ENCODE results near the gene SCAMP2.
"Not testable (repeated sequence)": the region's sequence is repeated elsewhere in the genome, so short reads cannot be mapped to it uniquely, and the experiment has no call there.

SCAMP2 gene

GRCh38 chr15:74890665-74890960 lies 17.4 kb upstream of the SCAMP2 start:
- DNase-seq (ENCODE audit: low read depth), result no peak

- peak; percentile 69 for DNase-seq (ENCODE audit: low read depth)
Observed at GRCh38 chr15:74889883-74890664, 16.9 kb upstream of the SCAMP2 start, which contains the start of gene MPI. MPI (plus strand) TSS chr15:74890042; CDS start chr15:74890074, 32 bp downstream.

- DNase-seq (ENCODE audit: low read depth), result no peak
Observed at GRCh38 chr15:74889390-74889882, 16.3 kb upstream of the SCAMP2 start.

- no peak for DNase-seq (ENCODE audit: low read depth)
Observed at GRCh38 chr15:74888716-74889115, 15.6 kb upstream of the SCAMP2 start.

- not testable (repeated sequence) for DNase-seq (ENCODE audit: low read depth)
Observed at GRCh38 chr15:74887537-74888193, 14.5 kb upstream of the SCAMP2 start.

DNA sequence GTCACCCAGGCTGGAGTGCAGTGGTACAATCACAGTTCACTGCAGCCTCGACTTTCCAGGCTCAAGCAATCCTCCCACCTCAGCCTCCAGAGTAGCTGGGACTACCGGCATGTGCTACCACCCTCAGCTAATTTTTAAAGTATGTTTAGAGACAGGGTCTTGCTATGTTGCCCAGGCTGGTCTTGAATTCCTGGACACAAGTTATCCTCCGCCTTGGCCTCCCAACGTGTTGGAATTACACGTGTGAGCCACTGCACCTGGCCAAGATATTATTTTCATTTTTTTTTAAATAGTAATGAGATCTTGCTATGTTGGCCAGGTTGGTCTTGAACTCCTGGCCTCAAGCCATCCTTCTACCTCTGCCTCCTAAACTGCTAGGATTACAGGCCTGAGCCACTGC lies 12.3 kb upstream of the SCAMP2 start:
- DNase-seq (ENCODE audit: low read depth), result no peak

GRCh38 chr15:74884428-74885223 lies 11.5 kb upstream of the SCAMP2 start:
- no peak for DNase-seq (ENCODE audit: low read depth)

DNA sequence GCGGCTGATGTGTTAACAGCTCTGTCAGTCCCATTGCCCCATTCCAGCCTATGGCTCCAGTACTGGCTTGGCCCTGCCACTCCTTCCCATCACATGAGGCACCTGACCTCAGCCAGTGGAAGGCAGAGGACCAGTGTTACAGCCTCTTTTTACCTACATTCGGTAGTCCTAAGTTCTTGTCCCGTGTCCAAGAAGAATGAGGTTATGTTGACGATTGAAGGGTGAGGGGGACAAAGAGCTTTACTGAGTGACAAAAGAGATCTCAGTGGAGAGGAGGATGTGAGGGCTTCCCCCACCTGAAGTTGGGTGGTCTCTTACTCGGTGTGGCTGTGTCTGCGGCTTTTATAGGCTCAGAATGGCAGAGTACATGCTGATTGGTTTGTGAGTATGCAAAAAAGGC lies 9.4 kb upstream of the SCAMP2 start:
- no peak for DNase-seq (ENCODE audit: low read depth)

DNA sequence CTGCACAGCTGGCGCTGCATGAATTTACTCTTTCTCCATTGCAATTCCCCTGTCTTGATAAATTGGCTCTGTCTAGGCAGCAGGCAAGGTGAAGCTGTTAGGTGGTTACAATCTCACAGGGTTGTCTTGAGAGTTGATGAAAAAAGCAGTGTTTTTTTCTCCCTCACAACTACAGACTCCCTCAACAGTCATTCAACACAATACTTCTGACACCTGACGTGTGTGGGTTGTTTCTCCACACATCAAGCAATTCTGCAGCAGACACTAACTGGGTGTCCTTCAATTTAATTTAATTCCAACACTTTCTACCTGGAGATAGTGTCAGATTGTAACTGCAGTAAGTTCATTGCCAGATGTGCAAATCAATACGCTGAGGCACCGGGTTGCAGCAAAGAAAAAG lies 5.1 kb upstream of the SCAMP2 start:
- DNase-seq (ENCODE audit: low read depth), result no peak

- DNase-seq (ENCODE audit: low read depth), result no peak
Observed at GRCh38 chr15:74873756-74874424, 725 bp upstream of the SCAMP2 start.

GRCh38 chr15:74872702-74873035 lies 496 bp downstream of the SCAMP2 start:
- no peak for DNase-seq (ENCODE audit: low read depth)

GRCh38 chr15:74870436-74871215 lies 2.5 kb downstream of the SCAMP2 start:
- no peak for DNase-seq (ENCODE audit: low read depth)

GRCh38 chr15:74869726-74870407 lies 3.3 kb downstream of the SCAMP2 start:
- DNase-seq (ENCODE audit: low read depth), result no peak

DNA sequence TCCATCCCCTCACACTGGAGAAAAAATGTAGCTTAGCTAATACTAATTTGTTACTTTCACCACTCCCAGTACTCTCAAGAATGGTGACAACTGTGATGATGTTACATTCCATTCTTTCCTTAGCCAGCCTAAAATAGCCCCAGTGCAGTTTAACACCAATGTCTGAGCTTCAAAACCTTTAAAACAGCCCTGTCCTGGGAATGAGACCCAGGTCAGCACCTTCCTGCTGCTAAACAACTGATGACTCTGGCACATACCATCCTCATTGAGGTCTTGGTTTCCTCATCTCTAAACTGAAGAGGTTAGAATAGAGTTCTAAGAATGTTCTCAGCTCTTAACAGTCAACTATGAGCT lies 3.8 kb downstream of the SCAMP2 start:
- no peak for DNase-seq (ENCODE audit: low read depth)

- DNase-seq (ENCODE audit: low read depth), result no peak
Observed at GRCh38 chr15:74868059-74868458, 5.1 kb downstream of the SCAMP2 start.

GRCh38 chr15:74867466-74868038 lies 5.6 kb downstream of the SCAMP2 start:
- DNase-seq (ENCODE audit: low read depth), result no peak

DNA sequence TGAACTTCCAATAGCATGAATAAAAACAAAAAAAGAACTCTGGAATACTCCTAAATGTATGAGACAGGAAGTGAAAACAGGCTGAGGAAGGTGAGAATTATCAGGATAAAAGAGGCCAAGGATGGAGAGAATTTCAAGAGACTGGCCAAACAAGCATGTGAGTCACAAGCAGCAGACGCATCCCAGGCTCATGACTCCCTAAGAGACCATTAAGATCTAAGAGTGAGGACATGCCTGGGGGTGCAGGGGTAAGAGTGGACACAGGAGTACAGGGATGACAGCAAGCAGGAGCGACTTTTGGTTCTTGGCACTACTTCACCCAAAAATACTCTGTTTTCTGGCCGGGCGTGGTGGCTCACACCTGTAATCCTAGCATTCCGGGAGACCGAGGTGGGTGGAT lies 7.1 kb downstream of the SCAMP2 start:
- DNase-seq (ENCODE audit: low read depth), result no peak

- DNase-seq (ENCODE audit: low read depth), result no peak
Observed at GRCh38 chr15:74865316-74865715, 7.8 kb downstream of the SCAMP2 start.

GRCh38 chr15:74864296-74864695 lies 8.9 kb downstream of the SCAMP2 start:
- no peak for DNase-seq (ENCODE audit: low read depth)

DNA sequence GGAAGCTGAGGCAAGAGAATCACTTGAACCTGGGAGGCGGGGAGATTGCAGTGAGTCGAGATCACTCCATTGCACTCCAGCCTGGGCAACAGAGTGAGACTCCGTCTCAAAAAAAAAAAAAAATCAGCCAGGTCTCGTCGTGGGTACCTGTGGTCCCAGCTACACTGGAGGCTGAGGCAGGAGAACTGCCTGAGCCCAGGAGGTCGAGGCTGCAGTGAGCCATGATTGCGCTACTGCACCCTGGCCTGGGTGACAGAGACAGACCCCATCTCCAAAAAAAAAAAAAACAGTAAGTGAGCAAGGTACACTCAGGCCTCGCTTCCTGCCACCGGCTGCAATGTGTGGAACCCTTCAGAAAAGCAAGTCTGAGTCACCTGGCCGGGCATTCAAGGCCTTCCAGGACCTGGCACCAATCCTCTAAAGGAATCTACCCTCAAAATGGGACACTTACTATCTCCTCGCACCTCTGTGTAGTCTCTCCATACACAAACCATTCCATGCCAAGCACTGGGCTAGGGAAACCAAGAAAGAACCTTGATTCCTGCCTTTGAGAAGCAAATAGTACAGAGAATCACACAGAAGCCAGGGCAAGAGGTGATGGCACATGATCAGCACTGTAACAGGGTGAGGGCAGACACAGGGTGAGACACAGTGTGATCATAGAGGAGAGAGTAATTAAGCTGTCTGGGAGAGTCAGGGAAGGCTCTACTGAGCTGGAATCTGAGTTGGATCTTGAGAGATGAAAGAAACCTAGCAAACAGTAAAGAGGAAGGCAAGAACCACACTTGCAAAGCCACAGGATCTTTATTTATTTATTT lies 9.7 kb downstream of the SCAMP2 start:
- DNase-seq (ENCODE audit: low read depth), result no peak

Measured in stimulated activated CD8-positive, alpha-beta memory T cell treated with anti-CD3 and anti-CD28 coated beads, Interleukin-7, amount 100 ng/mL, for 24 hours (primary cell).